ENCODE results near the gene LMBRD2.
A peak's percentile ranks its signal among the peaks of the same experiment; 100 is the strongest.

Gene LMBRD2

GRCh38 chr5:36099748-36100147 is 51.9 kb downstream of the LMBRD2 start:
- no peak for DNase-seq

GRCh38 chr5:36096486-36096885 is 55.2 kb downstream of the LMBRD2 start:
- DNase-seq: no peak

- no peak for DNase-seq
Measured at GRCh38 chr5:36089989-36090388, 61.7 kb downstream of the LMBRD2 start.

- DNase-seq: peak in 1 of 2 experiments; percentile 26
Measured at GRCh38 chr5:36079200-36079781, 72.4 kb downstream of the LMBRD2 start.

GRCh38 chr5:36078430-36078829 is 73.3 kb downstream of the LMBRD2 start:
- DNase-seq: no peak

DNA sequence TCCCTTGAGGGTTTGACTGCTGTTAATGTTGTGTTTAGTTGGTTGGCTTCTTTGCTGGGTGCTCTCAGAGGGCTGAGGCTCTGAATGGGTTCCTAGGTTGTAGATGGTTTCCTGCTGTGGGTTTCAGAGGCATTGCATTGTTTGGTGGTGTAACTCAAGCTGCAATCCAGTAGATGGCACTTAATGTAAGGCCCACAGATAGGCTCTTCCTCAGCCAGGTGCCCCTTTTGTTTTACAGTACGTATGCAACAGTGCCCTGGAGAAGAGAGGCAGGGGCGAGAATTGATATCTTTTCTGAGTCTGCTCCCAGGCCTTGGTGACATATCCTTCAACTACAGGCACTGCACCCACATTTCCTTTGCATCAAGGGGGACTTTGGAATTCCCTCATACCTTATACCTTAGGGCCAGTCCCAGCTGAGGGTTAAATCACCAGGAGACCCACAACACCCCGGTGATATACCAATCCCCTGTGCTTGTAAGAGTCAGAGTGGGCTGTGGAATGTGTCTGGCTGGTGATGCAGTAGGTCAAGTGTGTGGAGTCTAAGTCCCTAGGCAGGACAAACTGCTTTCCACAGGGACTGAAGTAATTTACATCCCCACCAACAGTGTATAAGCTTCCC is 78.0 kb downstream of the LMBRD2 start:
- no peak for DNase-seq

DNA sequence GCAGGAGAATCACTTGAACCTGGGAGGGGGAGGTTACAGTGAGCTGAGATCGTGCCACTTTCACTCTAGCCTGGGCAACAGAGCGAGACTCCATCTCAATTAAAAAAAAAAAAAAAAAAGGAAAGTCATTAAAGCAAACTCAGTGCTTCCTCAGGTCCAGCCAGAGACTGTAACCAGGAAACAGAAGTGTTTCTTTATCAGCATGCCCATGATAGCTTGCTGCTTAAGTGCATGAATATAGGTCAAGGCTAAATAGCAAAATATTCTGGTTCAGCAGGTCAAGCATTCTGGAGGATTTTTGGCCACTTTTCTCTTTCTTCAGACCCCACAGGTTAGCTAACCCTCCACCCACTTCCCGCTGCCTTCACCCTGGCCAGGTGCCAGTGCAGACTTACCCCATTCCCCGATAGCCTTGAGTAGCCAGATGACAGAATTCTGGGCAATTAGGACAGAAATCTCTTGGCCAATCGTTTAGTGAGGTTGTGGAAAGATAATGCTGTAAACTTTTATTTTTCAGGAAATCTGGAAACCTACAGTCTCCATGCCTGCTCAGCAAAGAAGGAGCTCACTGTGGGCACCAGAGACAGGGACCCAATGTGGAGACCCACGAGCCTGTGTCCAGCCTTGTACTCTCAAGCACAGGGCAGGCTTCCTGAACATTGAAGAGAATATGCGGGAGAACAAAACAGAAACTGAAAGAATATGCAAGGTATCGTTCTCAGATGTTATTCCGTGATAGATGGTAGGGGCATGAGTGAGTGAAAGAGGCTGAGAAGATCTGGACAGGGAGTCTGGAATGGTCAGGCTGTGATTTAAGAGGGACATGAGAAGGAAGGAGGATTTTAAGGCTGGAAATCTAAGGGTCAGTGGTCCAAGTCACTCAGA is 80.8 kb downstream of the LMBRD2 start:
- DNase-seq: no peak

GRCh38 chr5:36068751-36069281 is 82.9 kb downstream of the LMBRD2 start:
- no peak for DNase-seq

- DNase-seq: no peak
Measured at GRCh38 chr5:36066540-36067210, 85.0 kb downstream of the LMBRD2 start, which contains the start of gene UGT3A2. TSS of gene UGT3A2 (minus strand) at chr5:36066882. CDS start at chr5:36066789, 93 bp downstream.

DNA sequence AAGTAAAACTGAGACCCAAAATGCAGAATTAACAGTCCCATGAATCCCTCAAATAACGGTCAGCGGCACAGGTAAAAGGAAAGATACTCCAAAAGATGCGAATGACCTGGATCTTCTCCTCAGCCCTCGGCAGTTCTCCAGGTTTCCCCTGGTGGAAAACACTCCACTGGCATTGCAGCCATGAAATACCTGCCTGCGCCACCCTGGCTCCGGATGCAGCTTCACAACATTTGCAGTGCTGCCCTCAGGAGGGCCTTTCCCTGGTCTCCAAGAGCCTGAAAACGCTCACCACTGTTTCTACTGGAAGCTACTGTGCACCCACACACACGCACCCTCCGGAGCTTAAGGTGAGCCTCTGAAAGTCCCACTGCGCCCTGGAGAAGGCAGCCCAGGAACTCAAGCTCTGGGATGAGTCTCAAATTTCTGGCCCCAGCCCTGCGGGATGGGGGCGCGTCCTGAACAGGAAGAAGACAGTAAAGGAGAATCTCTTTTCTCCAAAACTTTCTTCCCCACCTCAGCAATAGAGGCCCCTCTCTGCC is 85.6 kb downstream of the LMBRD2 start:
- no peak for DNase-seq

GRCh38 chr5:36060420-36060887 is 91.2 kb downstream of the LMBRD2 start:
- no peak for DNase-seq

- DNase-seq: no peak
Measured at GRCh38 chr5:36059571-36060419, 91.9 kb downstream of the LMBRD2 start.

- no peak for DNase-seq
Measured at GRCh38 chr5:36058776-36059175, 92.9 kb downstream of the LMBRD2 start.

GRCh38 chr5:36057386-36057785 is 94.3 kb downstream of the LMBRD2 start:
- no peak for DNase-seq

GRCh38 chr5:36056422-36056821 is 95.3 kb downstream of the LMBRD2 start:
- no peak for DNase-seq

DNA sequence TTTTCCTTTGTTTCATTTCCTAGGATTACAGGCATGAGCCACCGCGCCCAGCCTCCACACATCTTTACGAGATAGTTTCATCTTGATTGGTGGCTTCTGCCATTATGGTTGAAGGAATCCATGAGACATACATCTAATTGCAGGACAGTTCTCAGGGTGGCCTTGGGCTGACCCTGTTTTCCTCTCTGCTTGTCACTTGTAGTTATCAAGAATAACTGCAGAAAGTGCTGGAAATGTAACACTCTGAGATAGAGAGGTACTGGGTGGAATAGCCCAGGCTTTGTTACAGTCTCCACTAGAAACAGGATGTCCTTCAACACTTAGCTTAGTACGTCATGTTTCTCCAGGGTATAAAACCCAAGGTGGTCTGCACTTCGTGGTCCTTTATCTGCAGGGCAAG is 95.7 kb downstream of the LMBRD2 start:
- no peak for DNase-seq

- DNase-seq: no peak
Measured at GRCh38 chr5:36054647-36055046, 97.0 kb downstream of the LMBRD2 start.

DNA sequence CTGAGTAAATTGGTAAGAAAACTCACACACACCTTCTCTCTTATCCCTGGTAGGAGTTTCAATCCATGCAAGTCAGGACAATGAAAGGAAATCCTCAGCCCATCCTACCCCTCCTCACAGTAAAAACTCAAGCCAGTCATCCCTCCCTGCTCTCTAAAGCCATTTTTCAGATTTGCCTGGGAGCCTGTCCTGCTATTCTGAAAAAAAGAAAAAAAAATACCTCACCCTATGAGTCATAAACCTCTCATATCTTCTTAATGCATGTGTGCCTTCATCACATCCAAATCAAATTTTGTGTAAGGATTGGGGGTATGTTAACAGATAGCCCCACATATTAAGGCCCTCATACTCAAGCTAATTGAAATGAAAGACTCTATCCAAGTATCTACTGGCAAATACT is 99.1 kb downstream of the LMBRD2 start:
- no peak for DNase-seq

DNA sequence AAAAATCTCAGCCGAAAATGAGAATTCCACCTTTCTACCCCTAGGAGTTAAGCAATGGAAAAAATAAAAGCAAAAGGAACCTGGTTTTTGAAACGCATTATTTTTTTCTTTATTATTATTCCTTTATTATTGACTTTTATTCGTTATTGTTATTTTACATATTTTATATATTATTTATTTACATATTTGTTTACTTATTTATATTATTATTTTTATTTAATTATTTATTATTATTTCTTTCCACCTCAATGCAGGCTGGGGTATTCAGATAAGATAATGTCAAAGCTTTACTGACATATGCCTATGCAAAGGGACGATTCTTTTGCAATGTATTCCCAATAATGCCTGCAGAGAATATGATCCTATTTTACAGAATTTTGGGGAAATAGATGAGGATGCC is 101.7 kb downstream of the LMBRD2 start:
- no peak for DNase-seq

Measured in activated CD4-positive, alpha-beta T cell treated with anti-CD3 and anti-CD28 coated beads, Interleukin-2, amount 50 U/mL, for 48 hours (primary cell).